ENCODE results near the gene TSPYL6. TPM values are rescaled to one million over a fixed set of nuclear protein-coding genes. Genes with fewer than 3 reads are reported as not detected.
"Not testable (repeated sequence)": the region's sequence is repeated elsewhere in the genome, so short reads cannot be mapped to it uniquely, and the experiment has no call there.

TSPYL6 gene
- not detected for total RNA-seq

DNA sequence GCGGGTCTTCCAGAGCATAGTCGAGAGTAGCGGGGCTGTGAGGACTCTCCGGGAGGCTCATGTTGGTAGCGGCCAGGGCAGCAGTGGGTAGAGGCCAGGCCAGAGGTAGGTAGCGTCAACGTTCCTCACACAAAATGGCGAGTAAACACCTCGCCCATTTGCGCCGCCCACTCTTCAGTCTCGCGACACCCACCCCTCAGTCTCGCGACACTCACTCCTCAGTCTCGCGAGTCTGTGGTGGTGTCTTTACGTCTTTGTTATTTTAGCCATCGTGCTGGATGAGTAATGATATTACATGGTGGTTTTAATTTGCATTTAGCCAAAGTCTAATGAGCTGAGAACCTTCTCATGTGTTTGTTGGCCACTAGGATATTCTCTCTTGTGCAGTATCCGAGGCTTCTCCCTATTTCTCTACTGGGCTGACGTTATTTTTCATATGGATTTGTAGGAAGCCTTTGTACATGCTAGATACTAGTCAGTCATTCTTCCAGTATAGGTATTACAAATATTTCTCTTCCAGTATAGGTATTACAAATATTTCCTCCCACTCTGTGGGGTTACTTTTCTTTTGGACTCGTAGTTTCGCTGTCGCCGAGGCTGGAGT is at the start of gene TSPYL6:
TSPYL6 (minus strand) TSS at position 139 of the 604 bp plus-strand sequence; CDS start at position 61, 78 bp downstream.
- no peak for TF ChIP-seq CTCF (IDR thresholded peaks at IDR 0.05)
- Histone ChIP-seq H3K36me3 (no peaks in the 10 kb centered on the region), H3K4me3 (no peak within 1 kb of the TSS), H3K4me1 (no peaks in the 10 kb centered on the region), H3K9me3 (no peaks in the 10 kb centered on the region), H3K9ac (ENCODE audit: low read depth in 2 of 2, low read length in 2 of 2) (no peak within 1 kb of the TSS), H3K27ac (no peak within 1 kb of the TSS), H3K27me3 (no peaks in the 10 kb centered on the region)
- no peak for DNase-seq
- intact Hi-C loops (cut with DNase I): no loop called here

DNA sequence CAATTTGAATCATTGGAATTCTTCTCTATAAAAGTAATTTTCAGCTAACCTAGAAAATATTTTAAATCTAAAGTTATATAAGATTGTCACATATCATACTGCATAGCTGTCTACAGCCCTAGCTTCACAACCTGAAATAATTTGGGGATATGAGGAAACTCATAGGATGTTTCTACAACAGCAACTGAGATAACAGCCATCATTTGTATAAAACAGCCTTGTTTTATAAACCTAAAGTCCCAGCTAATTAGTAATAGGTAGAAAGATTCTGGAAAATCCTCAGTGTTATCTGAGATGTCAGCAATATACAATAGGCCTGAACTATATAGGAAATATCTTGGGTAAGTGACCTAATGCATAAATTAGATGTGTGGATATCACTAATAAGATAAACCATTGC is 47.6 kb upstream of the TSPYL6 start:
- DNase-seq: no peak
- no peak overlapping the region for H3K4me3 ChIP-seq
- intact Hi-C loops (cut with DNase I): no loop called here
- no peaks in the 10 kb centered on the region for H3K4me1 ChIP-seq
- H3K27me3 ChIP-seq: no peaks in the 10 kb centered on the region
- TF ChIP-seq CTCF (IDR thresholded peaks at IDR 0.05): no peak
- no peak overlapping the region for H3K9ac ChIP-seq (ENCODE audit: low read depth in 2 of 2, low read length in 2 of 2)
- H3K9me3 ChIP-seq: no peaks in the 10 kb centered on the region
- no peaks in the 10 kb centered on the region for H3K36me3 ChIP-seq
- H3K27ac ChIP-seq: no peak overlapping the region

GRCh38 chr2:54298514-54298913 is 42.5 kb upstream of the TSPYL6 start:
- no peaks in the 10 kb centered on the region for H3K27me3 ChIP-seq
- no peaks in the 10 kb centered on the region for H3K4me1 ChIP-seq
- no peak for TF ChIP-seq CTCF (IDR thresholded peaks at IDR 0.05)
- no peak overlapping the region for H3K4me3 ChIP-seq
- H3K9me3 ChIP-seq: no peaks in the 10 kb centered on the region
- H3K9ac ChIP-seq (ENCODE audit: low read depth in 2 of 2, low read length in 2 of 2): no peak overlapping the region
- no peak overlapping the region for H3K27ac ChIP-seq
- H3K36me3 ChIP-seq: no peaks in the 10 kb centered on the region
- no peak for DNase-seq
- intact Hi-C loops (cut with DNase I): no loop called here

DNA sequence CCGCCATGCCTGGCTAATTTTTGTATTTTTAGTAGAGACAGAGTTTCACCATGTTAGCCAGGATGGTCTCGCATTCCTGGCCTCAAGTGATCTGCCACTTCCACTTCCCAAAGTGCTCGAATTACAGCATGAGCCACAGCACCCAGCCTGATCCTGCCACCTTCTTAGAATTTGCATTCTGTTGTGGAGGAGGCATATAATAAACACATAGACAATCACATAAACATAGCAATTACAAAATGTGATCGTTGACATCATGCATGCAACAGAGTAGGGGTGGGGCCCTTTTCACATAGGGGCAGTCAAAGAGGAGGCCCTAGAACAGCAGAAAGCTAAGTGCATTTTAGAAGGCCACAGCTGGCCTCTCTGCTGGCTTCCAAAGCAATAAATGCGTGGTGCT is 39.9 kb upstream of the TSPYL6 start:
- no peaks in the 10 kb centered on the region for H3K36me3 ChIP-seq
- intact Hi-C loops (cut with DNase I): no loop called here
- no peak overlapping the region for H3K4me3 ChIP-seq
- TF ChIP-seq CTCF (IDR thresholded peaks at IDR 0.05): no peak
- no peaks in the 10 kb centered on the region for H3K27me3 ChIP-seq
- no peak overlapping the region for H3K9ac ChIP-seq (ENCODE audit: low read depth in 2 of 2, low read length in 2 of 2)
- H3K27ac ChIP-seq: no peak overlapping the region
- H3K9me3 ChIP-seq: no peaks in the 10 kb centered on the region
- DNase-seq: no peak
- H3K4me1 ChIP-seq: no peaks in the 10 kb centered on the region

DNA sequence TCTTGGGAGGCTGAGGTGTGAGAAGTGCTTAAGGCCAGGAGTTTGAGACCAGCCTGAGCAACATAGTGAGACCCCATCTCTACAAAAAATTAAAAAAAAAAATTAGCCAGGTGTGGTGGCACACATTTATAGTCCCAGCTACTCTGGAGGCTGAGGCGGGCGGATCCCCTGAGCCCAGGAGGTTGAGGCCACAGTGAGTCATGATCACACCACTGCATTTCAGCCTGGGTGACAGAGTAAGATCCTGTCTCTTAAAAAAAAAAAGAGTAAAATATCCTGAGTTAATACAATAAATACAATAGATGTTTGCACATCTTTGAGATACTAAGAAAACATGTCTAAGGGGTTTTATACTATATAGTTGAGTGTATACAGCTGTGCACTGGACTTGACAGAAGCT is 38.6 kb upstream of the TSPYL6 start:
- intact Hi-C loops (cut with DNase I): not testable (repeated sequence)

GRCh38 chr2:54290356-54291025 is 34.5 kb upstream of the TSPYL6 start:
- intact Hi-C loops (cut with DNase I): no loop called here
- Histone ChIP-seq H3K4me1 (no peaks in the 10 kb centered on the region), H3K9ac (ENCODE audit: low read depth in 2 of 2, low read length in 2 of 2) (no peak overlapping the region), H3K27ac (no peak overlapping the region), H3K27me3 (no peaks in the 10 kb centered on the region), H3K36me3 (no peaks in the 10 kb centered on the region), H3K4me3 (no peak overlapping the region), H3K9me3 (no peaks in the 10 kb centered on the region)
- DNase-seq: no peak
- TF ChIP-seq CTCF (IDR thresholded peaks at IDR 0.05): no peak

More for the DNA sequence above, 38.6 kb upstream of the TSPYL6 start:
- not testable (repeated sequence) for H3K4me1 ChIP-seq; H3K4me3 ChIP-seq; H3K27me3 ChIP-seq; H3K27ac ChIP-seq; DNase-seq; H3K9me3 ChIP-seq; H3K36me3 ChIP-seq; H3K9ac ChIP-seq (ENCODE audit: low read depth in 2 of 2, low read length in 2 of 2)

Data from colonic mucosa (tissue), 4 donors.